Activated naive CD8-positive, alpha-beta T cell treated with anti-CD3 and anti-CD28 coated beads, Interleukin-2, amount 10 ng/mL, durations not matched to agents 7 days and 5 days (primary cell): ENCODE results near the gene LCN12. TPM values are rescaled to one million over a fixed set of nuclear protein-coding genes. Genes with fewer than 3 reads are reported as not detected.

Experiments used
- ATAC-seq: fragments of 150-1000 bp; cut with Tn5 transposase; one replicate; pipeline ENCODE4 v1.10.0; 2021; ENCODE audit warnings: low read depth, moderate library complexity
- POLR2A ChIA-PET: fragments of 350-600 bp; sonication (Branson Sonifier 250); formaldehyde crosslinking; loops from one replicate; lab custom pipeline; 2021; ENCODE audit warnings: antibody characterized with exemption; lab: Charles Lee
- DNase-seq: peaks from one replicate; pipeline ENCODE4 v3.0.0; 2021
- H3K27ac Mint-ChIP-seq: one replicate; pipeline ENCODE4 v1.8.0; 2022; ENCODE audit warnings: mild to moderate bottlenecking, mixed read lengths
- H3K27me3 Mint-ChIP-seq: one replicate; pipeline ENCODE4 v1.8.0; 2022; ENCODE audit warnings: mild to moderate bottlenecking, moderate library complexity, mixed read lengths
- H3K36me3 Mint-ChIP-seq: one replicate; pipeline ENCODE4 v1.8.0; 2021; ENCODE audit warnings: mild to moderate bottlenecking, mixed read lengths
- H3K4me1 Mint-ChIP-seq: one replicate; pipeline ENCODE4 v1.8.0; 2021; ENCODE audit warnings: mixed read lengths
- H3K4me3 Mint-ChIP-seq: one replicate; pipeline ENCODE4 v1.8.0; 2022; ENCODE audit warnings: mild to moderate bottlenecking, moderate library complexity, mixed read lengths
- H3K9me3 Mint-ChIP-seq: one replicate; pipeline ENCODE4 v1.8.0; 2021; ENCODE audit warnings: mixed read lengths
- total RNA-seq, 2 experiments: library from RNA; stranded (reverse); gene quantifications; one replicate each; pipeline ENCODE4 v1.2.3, GENCODE V29; 2021

Gene LCN12
- total RNA-seq, 2 experiments from 2014 or later = 0.91 to 1.1 TPM

- Mint-ChIP-seq H3K27ac (no peak overlapping the region), H3K4me1 (no peaks in the 10 kb centered on the region), H3K4me3 (no peak overlapping the region), H3K27me3 (no peaks in the 10 kb centered on the region), H3K9me3 (no peaks in the 10 kb centered on the region), H3K36me3 (peaks cover 13% of the 10 kb centered on the region)
- DNase-seq (no peak), ATAC-seq (no peak)
- POLR2A ChIA-PET = no interaction called here
Observed at GRCh38 chr9:136920734-136921231, 31.3 kb upstream of the LCN12 start.

GRCh38 chr9:136921307-136921706 is 30.8 kb upstream of the LCN12 start:
- ATAC-seq (no peak), DNase-seq (no peak)
- no peak overlapping the region for H3K4me3 Mint-ChIP-seq
- POLR2A ChIA-PET = no interaction called here
- H3K27ac Mint-ChIP-seq = no peak overlapping the region
- peaks cover 13% of the 10 kb centered on the region for H3K36me3 Mint-ChIP-seq
- H3K4me1 Mint-ChIP-seq = no peaks in the 10 kb centered on the region
- no peaks in the 10 kb centered on the region for H3K9me3 Mint-ChIP-seq
- H3K27me3 Mint-ChIP-seq = no peaks in the 10 kb centered on the region

- H3K36me3 Mint-ChIP-seq = peaks cover 13% of the 10 kb centered on the region
- H3K27ac Mint-ChIP-seq = no peak overlapping the region
- no peak overlapping the region for H3K4me3 Mint-ChIP-seq
Observed at GRCh38 chr9:136921718-136922117, 30.4 kb upstream of the LCN12 start.

GRCh38 chr9:136922540-136922939 is 29.5 kb upstream of the LCN12 start:
- no peak for DNase-seq
- H3K36me3 Mint-ChIP-seq = peaks cover 16% of the 10 kb centered on the region
- ATAC-seq = no peak
- peak overlapping the region; percentile 34 for H3K27ac Mint-ChIP-seq
- no peaks in the 10 kb centered on the region for H3K27me3 Mint-ChIP-seq
- H3K4me3 Mint-ChIP-seq = no peak overlapping the region
- no peaks in the 10 kb centered on the region for H3K4me1 Mint-ChIP-seq
- POLR2A ChIA-PET = no interaction called here
- no peaks in the 10 kb centered on the region for H3K9me3 Mint-ChIP-seq

More at GRCh38 chr9:136921718-136922117, 30.4 kb upstream of the LCN12 start:
- no peak for DNase-seq
- H3K9me3 Mint-ChIP-seq = no peaks in the 10 kb centered on the region
- no peak for ATAC-seq
- no peaks in the 10 kb centered on the region for H3K27me3 Mint-ChIP-seq
- no peaks in the 10 kb centered on the region for H3K4me1 Mint-ChIP-seq
- POLR2A ChIA-PET = no interaction called here

GRCh38 chr9:136923881-136924280 is 28.2 kb upstream of the LCN12 start:
- H3K4me1 Mint-ChIP-seq = no peaks in the 10 kb centered on the region
- H3K9me3 Mint-ChIP-seq = no peaks in the 10 kb centered on the region
- H3K36me3 Mint-ChIP-seq = peaks cover 16% of the 10 kb centered on the region
- no peak overlapping the region for H3K27ac Mint-ChIP-seq
- POLR2A ChIA-PET = no interaction called here
- no peak overlapping the region for H3K4me3 Mint-ChIP-seq
- H3K27me3 Mint-ChIP-seq = no peaks in the 10 kb centered on the region
- no peak for DNase-seq
- ATAC-seq = no peak

GRCh38 chr9:136925414-136926153 is 26.5 kb upstream of the LCN12 start:
- Mint-ChIP-seq H3K4me1 (no peaks in the 10 kb centered on the region), H3K36me3 (peaks cover 18% of the 10 kb centered on the region), H3K9me3 (no peaks in the 10 kb centered on the region), H3K27ac (no peak overlapping the region), H3K27me3 (no peaks in the 10 kb centered on the region), H3K4me3 (no peak overlapping the region)
- DNase-seq (no peak), ATAC-seq (no peak)
- POLR2A ChIA-PET = no interaction called here

- Mint-ChIP-seq H3K36me3 (peaks cover 23% of the 10 kb centered on the region), H3K4me3 (no peak overlapping the region), H3K4me1 (no peaks in the 10 kb centered on the region), H3K9me3 (no peaks in the 10 kb centered on the region), H3K27ac (no peak overlapping the region), H3K27me3 (no peaks in the 10 kb centered on the region)
- DNase-seq (no peak), ATAC-seq (no peak)
- POLR2A ChIA-PET = interaction anchor here (0.5 kb wide), 2 partner anchors 13 to 72 kb away, joined by 3 to 8 read pairs; no protein-coding TSS in a partner anchor
Observed at GRCh38 chr9:136926154-136926704, 25.8 kb upstream of the LCN12 start.

- no peak for DNase-seq
- no peak overlapping the region for H3K4me3 Mint-ChIP-seq
- no peak for ATAC-seq
- H3K36me3 Mint-ChIP-seq = peaks cover 24% of the 10 kb centered on the region
- H3K27ac Mint-ChIP-seq = no peak overlapping the region
- POLR2A ChIA-PET = interaction anchor here (0.5 kb wide), 2 partner anchors 14 to 72 kb away, joined by 3 to 8 read pairs; no protein-coding TSS in a partner anchor
- H3K9me3 Mint-ChIP-seq = no peaks in the 10 kb centered on the region
- H3K27me3 Mint-ChIP-seq = no peaks in the 10 kb centered on the region
- H3K4me1 Mint-ChIP-seq = no peaks in the 10 kb centered on the region
Observed at GRCh38 chr9:136926749-136927148, 25.3 kb upstream of the LCN12 start.

GRCh38 chr9:136927343-136928271 is 24.5 kb upstream of the LCN12 start:
- Mint-ChIP-seq H3K36me3 (peaks cover 28% of the 10 kb centered on the region), H3K27me3 (no peaks in the 10 kb centered on the region), H3K4me1 (no peaks in the 10 kb centered on the region), H3K9me3 (no peaks in the 10 kb centered on the region), H3K4me3 (no peak overlapping the region), H3K27ac (no peak overlapping the region)
- DNase-seq (no peak), ATAC-seq (no peak)
- POLR2A ChIA-PET = no interaction called here

GRCh38 chr9:136928591-136928990 is 23.5 kb upstream of the LCN12 start:
- no peak overlapping the region for H3K4me3 Mint-ChIP-seq
- H3K27ac Mint-ChIP-seq = no peak overlapping the region
- no peak for ATAC-seq

GRCh38 chr9:136930014-136930413 is 22.1 kb upstream of the LCN12 start:
- no peaks in the 10 kb centered on the region for H3K9me3 Mint-ChIP-seq
- DNase-seq = no peak
- H3K27me3 Mint-ChIP-seq = no peaks in the 10 kb centered on the region
- POLR2A ChIA-PET = no interaction called here
- ATAC-seq = no peak
- H3K4me3 Mint-ChIP-seq = no peak overlapping the region
- H3K4me1 Mint-ChIP-seq = no peaks in the 10 kb centered on the region
- peaks cover 33% of the 10 kb centered on the region for H3K36me3 Mint-ChIP-seq
- H3K27ac Mint-ChIP-seq = no peak overlapping the region

More at GRCh38 chr9:136928591-136928990, 23.5 kb upstream of the LCN12 start:
- DNase-seq = no peak
- H3K27me3 Mint-ChIP-seq = no peaks in the 10 kb centered on the region
- no peaks in the 10 kb centered on the region for H3K4me1 Mint-ChIP-seq
- H3K9me3 Mint-ChIP-seq = no peaks in the 10 kb centered on the region
- H3K36me3 Mint-ChIP-seq = peaks cover 33% of the 10 kb centered on the region
- POLR2A ChIA-PET = interaction anchor here (0.6 kb wide), 2 partner anchors 17 to 22 kb away, joined by 3 to 4 read pairs; partner anchors contain the start of gene C8G

- Mint-ChIP-seq H3K9me3 (no peaks in the 10 kb centered on the region), H3K4me1 (no peaks in the 10 kb centered on the region), H3K27me3 (no peaks in the 10 kb centered on the region), H3K27ac (no peak overlapping the region), H3K36me3 (peaks cover 33% of the 10 kb centered on the region), H3K4me3 (no peak overlapping the region)
- no peak for ATAC-seq
- POLR2A ChIA-PET = no interaction called here
- no peak for DNase-seq
Observed at GRCh38 chr9:136931611-136932130, 20.4 kb upstream of the LCN12 start.

GRCh38 chr9:136934277-136934676 is 17.8 kb upstream of the LCN12 start:
- H3K4me3 Mint-ChIP-seq = no peak overlapping the region
- no peak for DNase-seq
- no peaks in the 10 kb centered on the region for H3K27me3 Mint-ChIP-seq
- H3K27ac Mint-ChIP-seq = no peak overlapping the region
- H3K36me3 Mint-ChIP-seq = peaks cover 34% of the 10 kb centered on the region
- peaks cover 1% of the 10 kb centered on the region for H3K4me1 Mint-ChIP-seq
- ATAC-seq = no peak
- H3K9me3 Mint-ChIP-seq = no peaks in the 10 kb centered on the region
- POLR2A ChIA-PET = no interaction called here
